ENCODE results near the gene RASSF8.

Gene RASSF8, protein sequence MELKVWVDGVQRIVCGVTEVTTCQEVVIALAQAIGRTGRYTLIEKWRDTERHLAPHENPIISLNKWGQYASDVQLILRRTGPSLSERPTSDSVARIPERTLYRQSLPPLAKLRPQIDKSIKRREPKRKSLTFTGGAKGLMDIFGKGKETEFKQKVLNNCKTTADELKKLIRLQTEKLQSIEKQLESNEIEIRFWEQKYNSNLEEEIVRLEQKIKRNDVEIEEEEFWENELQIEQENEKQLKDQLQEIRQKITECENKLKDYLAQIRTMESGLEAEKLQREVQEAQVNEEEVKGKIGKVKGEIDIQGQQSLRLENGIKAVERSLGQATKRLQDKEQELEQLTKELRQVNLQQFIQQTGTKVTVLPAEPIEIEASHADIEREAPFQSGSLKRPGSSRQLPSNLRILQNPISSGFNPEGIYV

DNA sequence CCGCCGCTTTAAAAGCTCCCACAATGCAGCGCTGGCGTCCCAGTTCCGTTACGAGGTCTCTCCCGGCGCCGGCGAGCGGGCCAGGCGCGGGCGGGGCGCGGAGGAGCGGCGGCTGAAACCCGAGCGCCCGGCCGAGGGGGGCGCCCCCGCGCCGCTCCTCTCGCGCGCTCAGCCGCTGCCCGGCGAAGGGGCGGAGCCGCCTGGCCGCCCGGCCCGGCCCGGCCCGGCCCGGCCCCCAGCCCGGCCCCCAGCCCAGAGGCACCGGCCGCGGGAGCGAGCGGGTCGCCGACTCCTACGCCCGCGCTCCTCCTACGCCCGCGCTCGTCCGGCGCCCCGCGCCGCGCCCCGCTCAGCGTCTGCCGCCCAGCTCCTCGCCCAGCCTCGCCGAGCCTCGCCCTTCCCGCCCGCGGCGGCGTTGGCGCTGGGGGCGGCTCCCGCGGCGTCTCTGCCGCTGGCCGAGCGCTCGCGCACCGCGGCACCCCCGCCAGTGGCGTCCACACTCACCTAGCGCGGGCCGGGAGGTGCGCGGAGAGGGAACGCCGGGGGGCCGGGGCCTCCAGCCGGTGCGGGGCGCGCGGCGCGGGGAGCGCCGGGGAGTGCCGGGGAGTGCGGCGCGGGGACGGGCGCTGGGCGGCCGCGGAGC, at the start of gene RASSF8:
Gene RASSF8, plus strand, starts transcription at position 255 of the 643 bp plus-strand sequence. CDS start 96,662 bp downstream, outside the sequence.
- peak in 1 of 2 donors; percentile 38 for DNase-seq

DNA sequence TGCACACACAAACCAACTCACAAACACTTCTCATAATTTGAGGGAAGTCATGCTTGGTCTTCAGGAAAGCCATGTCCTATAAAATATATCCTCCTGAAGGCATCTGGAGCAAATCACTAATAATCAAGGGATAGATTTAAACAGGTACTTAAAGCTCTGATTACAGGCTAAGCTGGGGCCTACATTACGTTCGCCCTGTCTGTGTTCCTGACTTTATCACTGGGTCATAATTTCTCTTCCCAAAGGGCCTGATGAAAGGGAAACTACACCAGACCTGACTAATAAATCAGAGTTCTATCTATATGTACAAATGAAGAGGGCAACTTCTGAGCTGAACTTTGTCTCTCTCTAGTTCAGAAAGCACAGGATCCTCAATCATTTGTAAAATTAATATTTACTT, 43.9 kb upstream of the RASSF8 start:
- DNase-seq = no peak

- no peak for DNase-seq
Observed at GRCh38 chr12:25924491-25925001, 33.9 kb upstream of the RASSF8 start.

DNA sequence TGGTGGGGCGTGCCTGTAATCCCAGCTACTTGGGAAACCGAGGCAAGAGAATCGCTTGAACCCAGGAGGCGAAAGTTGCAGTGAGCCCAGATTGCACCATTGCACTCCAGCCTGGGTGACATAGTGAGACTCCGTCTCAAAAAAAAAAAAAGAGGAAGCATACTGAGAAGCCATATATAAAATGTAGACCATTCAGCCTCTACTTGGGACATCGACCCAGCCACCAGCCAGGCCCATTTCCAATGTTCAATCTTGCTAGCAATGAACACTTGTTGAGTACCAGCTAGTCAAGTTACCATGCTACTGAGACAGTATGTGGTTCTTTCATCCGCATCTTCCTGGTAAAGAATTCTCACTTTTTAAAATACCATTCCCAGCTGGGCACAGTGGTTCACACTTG, 33.4 kb upstream of the RASSF8 start:
- no peak for DNase-seq

DNA sequence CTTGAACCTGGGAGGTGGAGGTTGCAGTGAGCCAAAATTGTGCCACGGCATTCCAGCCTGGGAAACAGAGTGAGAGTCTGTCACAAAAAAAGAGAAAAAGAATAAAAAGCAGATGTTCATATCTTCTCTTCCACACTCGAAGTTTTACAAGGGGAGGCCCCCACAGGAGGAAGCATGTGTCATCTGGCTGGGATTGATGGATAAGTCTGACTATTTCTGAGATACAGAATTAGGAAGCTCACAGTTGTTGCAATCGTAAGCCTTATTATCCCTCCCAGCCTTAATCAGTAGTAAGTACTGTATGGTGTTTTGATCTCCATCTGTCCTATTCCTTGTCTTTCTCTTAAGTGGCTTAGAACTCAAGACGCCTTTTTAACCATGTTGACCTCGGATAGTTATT, 31.9 kb upstream of the RASSF8 start:
- DNase-seq = no peak

GRCh38 chr12:25929142-25929541, 29.3 kb upstream of the RASSF8 start:
- no peak for DNase-seq

DNA sequence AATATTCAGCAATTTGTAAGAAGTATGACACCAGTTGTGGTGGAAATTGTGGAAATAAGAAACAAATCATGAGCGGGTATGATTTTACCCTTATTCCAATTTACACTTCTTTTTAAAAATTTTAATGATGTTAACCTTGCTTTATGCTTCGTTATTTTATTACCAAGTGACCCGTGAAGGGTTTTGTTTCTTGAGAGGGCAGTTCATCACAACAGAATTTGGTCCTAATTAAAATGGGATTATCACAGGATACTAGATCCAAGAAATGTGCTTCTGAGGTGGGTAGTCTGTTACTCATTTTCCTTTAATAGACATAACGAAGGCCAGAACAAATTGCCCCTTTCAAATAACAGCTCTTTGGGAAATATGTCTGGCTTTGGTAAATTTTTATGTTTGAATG, 25.5 kb upstream of the RASSF8 start:
- no peak for DNase-seq

- no peak for DNase-seq
Observed at GRCh38 chr12:25934456-25934855, 24.0 kb upstream of the RASSF8 start.

GRCh38 chr12:25935355-25936144, 22.9 kb upstream of the RASSF8 start:
- no peak for DNase-seq

GRCh38 chr12:25937096-25937495, 21.4 kb upstream of the RASSF8 start:
- DNase-seq = no peak

GRCh38 chr12:25938581-25938980, 19.9 kb upstream of the RASSF8 start:
- no peak for DNase-seq

GRCh38 chr12:25939606-25940005, 18.9 kb upstream of the RASSF8 start:
- no peak for DNase-seq

DNA sequence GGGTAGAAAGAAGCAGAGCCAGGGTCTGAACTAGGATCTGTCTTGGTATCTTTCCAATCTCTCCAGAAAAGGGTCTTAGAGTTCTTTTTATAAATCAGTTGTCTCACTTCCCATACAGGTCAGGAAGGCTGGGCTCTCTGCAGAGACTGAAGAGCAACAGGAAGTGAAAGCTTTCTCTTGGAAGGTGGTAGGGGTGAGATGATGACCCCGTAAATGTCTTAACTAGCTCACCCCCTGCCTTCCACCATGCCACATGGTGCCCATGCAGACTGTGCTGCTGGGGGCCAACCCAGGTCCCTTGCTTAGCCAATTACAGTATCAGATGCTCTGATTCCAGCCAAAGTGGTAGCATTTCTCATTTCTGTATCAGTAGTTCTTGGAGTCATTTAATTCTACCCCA, 17.6 kb upstream of the RASSF8 start:
- no peak for DNase-seq

- no peak for DNase-seq
Observed at GRCh38 chr12:25942709-25943108, 15.8 kb upstream of the RASSF8 start.

GRCh38 chr12:25943940-25944339, 14.5 kb upstream of the RASSF8 start:
- DNase-seq = no peak

GRCh38 chr12:25949343-25949742, 9.1 kb upstream of the RASSF8 start:
- no peak for DNase-seq

- DNase-seq = no peak
Observed at GRCh38 chr12:25950329-25951115, 8.0 kb upstream of the RASSF8 start.

GRCh38 chr12:25957793-25958427, 572 bp upstream of the RASSF8 start:
- peak in 1 of 2 donors; percentile 10 for DNase-seq

- DNase-seq = peak in 1 of 2 donors; percentile 32
Observed at GRCh38 chr12:25959071-25959961, 834 bp downstream of the RASSF8 start.

DNA sequence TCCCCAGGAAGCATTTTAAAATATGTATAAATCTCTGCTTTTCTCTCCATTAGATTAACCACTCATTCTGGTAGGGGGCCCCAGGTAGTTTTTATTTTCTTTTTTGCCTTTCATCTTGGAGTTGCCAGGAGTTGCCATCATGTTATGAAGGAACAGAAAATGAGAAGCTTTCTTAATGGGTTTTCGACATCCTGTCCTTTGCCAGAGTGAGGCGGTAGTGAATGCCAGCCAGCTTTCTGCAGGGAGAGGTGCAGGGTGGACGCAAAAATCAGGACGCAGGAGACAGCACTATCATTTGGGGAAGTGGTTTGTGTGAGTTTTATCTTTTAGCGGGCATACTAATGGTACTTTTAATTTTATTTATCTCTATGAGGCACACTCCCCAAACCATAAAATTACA, 1.7 kb downstream of the RASSF8 start:
- DNase-seq = no peak

- DNase-seq = no peak
Observed at GRCh38 chr12:25960961-25961360, 2.5 kb downstream of the RASSF8 start.
